K562 (cell line): ENCODE data around the gene ZNF774. TPM values are rescaled to one million over a fixed set of nuclear protein-coding genes. Genes with fewer than 3 reads are reported as not detected.

Experiments used
- BRD4 ChIP-seq: fragments of 200-600 bp; sonication (generic); IDR thresholded peaks from 2 replicates; pipeline ENCODE4 v1.6.1; 2017; ENCODE audit warnings: inconsistent platforms
- CREB1 ChIP-seq, 2 experiments: sonication (generic) in 1 of 2; formaldehyde crosslinking in 1 of 2; IDR thresholded peaks; 2 replicates each; pipeline versions ENCODE4 v1.6.1 to v1.8.0; 2012 to 2022; ENCODE audit warnings: inconsistent platforms in 1 of 2, mild to moderate bottlenecking in 1 of 2, missing genetic modification reagents in 1 of 2, moderate library complexity in 1 of 2
- CXXC5 ChIP-seq: fragments of 250-450 bp; sonication (Bioruptor Pico); IDR thresholded peaks from 2 replicates; pipeline ENCODE4 v1.8.0; 2022; ENCODE audit warnings: inconsistent platforms, mild to moderate bottlenecking, moderate library complexity
- GABPA ChIP-seq: fragments of 200-800 bp; sonication (Bioruptor generic); conservative IDR thresholded peaks from 2 replicates; pipeline ENCODE4 v1.6.1; 2016; ENCODE audit warnings: low read depth, missing genetic modification characterization, missing compliant biosample characterization
- GATAD2A ChIP-seq: fragments of 450-650 bp; IDR thresholded peaks from 2 replicates; pipeline ENCODE4 v1.6.1; 2017
- HDAC1 ChIP-seq, 2 experiments: fragments of 450-650 bp; IDR thresholded peaks; 2 replicates each; pipeline ENCODE4 v1.6.1; 2016 to 2017; ENCODE audit warnings: inconsistent platforms in 1 of 2, mild to moderate bottlenecking in 1 of 2, moderate library complexity in 1 of 2
- HNRNPH1 ChIP-seq: fragments of 200-400 bp; formaldehyde crosslinking; optimal IDR thresholded peaks from 2 replicates; pipeline ENCODE3; 2017; ENCODE audit warnings: low read depth, mild to moderate bottlenecking, low read length, moderate library complexity
- MAFK ChIP-seq: IDR thresholded peaks from 2 replicates; pipeline ENCODE4 v1.6.1; 2011; ENCODE audit warnings: low read length, improper control_type of control experiment
- MAX ChIP-seq: sonication (generic); formaldehyde crosslinking; IDR thresholded peaks from 2 replicates; pipeline ENCODE4 v1.9.0; 2022; ENCODE audit warnings: mild to moderate bottlenecking, missing genetic modification reagents
- NFE2 ChIP-seq: IDR thresholded peaks from 2 replicates; pipeline ENCODE4 v1.6.1; 2014; ENCODE audit warnings: antibody characterized with exemption, low read depth
- PTRF ChIP-seq: fragments of 450-650 bp; IDR thresholded peaks from 2 replicates; pipeline ENCODE4 v1.6.1; 2016; ENCODE audit warnings: mild to moderate bottlenecking, missing genetic modification characterization, missing compliant biosample characterization
- REST ChIP-seq, 2 experiments: fragments of 450-650 bp; formaldehyde crosslinking in 1 of 2; IDR thresholded peaks; 2 replicates each; pipeline versions ENCODE4 v1.4.0 to v1.6.1; 2014 to 2020; ENCODE audit warnings: mild to moderate bottlenecking in 2 of 2, borderline replicate concordance in 1 of 2, low read depth in 1 of 2
- SRSF1 ChIP-seq: fragments of 200-400 bp; formaldehyde crosslinking; IDR thresholded peaks from 2 replicates; pipeline ENCODE4 v1.6.1; 2017; ENCODE audit warnings: mild to moderate bottlenecking, low read depth, low read length, moderate library complexity
- SUPT5H ChIP-seq: fragments of 450-650 bp; IDR thresholded peaks from 2 replicates; pipeline ENCODE4 v1.6.1; 2016
- ZNF384 ChIP-seq: IDR thresholded peaks from 2 replicates; pipeline ENCODE4 v1.6.1; 2012; ENCODE audit warnings: low read depth, low read length, improper control_type of control experiment
- ZNF41 ChIP-seq: fragments of 250-450 bp; sonication (Bioruptor Pico); conservative IDR thresholded peaks from 2 replicates; pipeline ENCODE4 v1.4.0; 2020; ENCODE audit warnings: mild to moderate bottlenecking
- polyA plus RNA-seq, 8 experiments: library from polyadenylated mRNA; depleted of rRNA in 4 of 8; stranded (reverse) in 5 of 8; unstranded in 3 of 8; fragments of >200 nt; fragmentation: Nextera tagmentation in 2 of 8; fragmentation: Illumina TruSeq in 1 of 8; extraction: Ambion mirVana in 2 of 8; extraction: Trizol in 1 of 8; gene quantifications; 2 replicates each; pipeline versions ENCODE4 v1.2.1 to v1.2.3, GENCODE V29; 2011 to 2014; ENCODE audit warnings: inconsistent platforms in 1 of 8, missing spikeins in 1 of 8
- total RNA-seq, 7 experiments: library from RNA; depleted of rRNA in 6 of 7; stranded (reverse); fragments of >200 nt in 6 of 7; fragmentation: Illumina TruSeq in 2 of 7; extraction: Trizol in 2 of 7; gene quantifications; 2 replicates each; pipeline versions ENCODE4 v1.2.1 to v1.2.3, GENCODE V29; 2011 to 2021; ENCODE audit warnings: low replicate concordance in 1 of 7

ZNF774 gene
- total and polyA plus RNA-seq, 9 of the 15 experiments (the other 6 are each of a cell fraction or from before 2014, with no cell fraction given): 0.32 to 2.0 (median 1.2) TPM

GRCh38 chr15:90362936-90363212, 10.8 kb downstream of the ZNF774 start (continued):
- TF ChIP-seq GABPA (tag) (no peak), SUPT5H (no peak), GATAD2A (no peak), HDAC1 (IDR thresholded peaks at IDR 0.05) (0 out of 4 replicates have a peak, but pooled peaks of 1 of the 2 experiments have one; percentile 10), CXXC5 (peak; percentile 24), MAFK (peak; percentile 7; the same call in 1 of the 2 replicates), BRD4 (no peak), PTRF (tag) (no peak), ZNF384 (no peak; the same call in 1 of the 2 replicates), HNRNPH1 (no peak), MAX (CRISPR knock-in tag) (no peak), CREB1 (IDR thresholded peaks at IDR 0.05) (no peak), CREB1 (CRISPR knock-in tag; IDR thresholded peaks at IDR 0.05) (0 out of 2 replicates have a peak, but pooled peaks have one; percentile 14), REST (IDR thresholded peaks at IDR 0.05; ENCODE audit: borderline replicate concordance) (peak; percentile 4; the same call in 1 of the 2 replicates), REST (CRISPR knock-in tag; IDR thresholded peaks at IDR 0.05; ENCODE audit: low read depth) (no peak), ZNF41 (CRISPR knock-in tag) (no peak), NFE2 (0 out of 2 replicates have a peak, but pooled peaks have one; percentile 11), SRSF1 (no peak)
